ENCODE measurements around the gene OR10X1.

Gene OR10X1

DNA sequence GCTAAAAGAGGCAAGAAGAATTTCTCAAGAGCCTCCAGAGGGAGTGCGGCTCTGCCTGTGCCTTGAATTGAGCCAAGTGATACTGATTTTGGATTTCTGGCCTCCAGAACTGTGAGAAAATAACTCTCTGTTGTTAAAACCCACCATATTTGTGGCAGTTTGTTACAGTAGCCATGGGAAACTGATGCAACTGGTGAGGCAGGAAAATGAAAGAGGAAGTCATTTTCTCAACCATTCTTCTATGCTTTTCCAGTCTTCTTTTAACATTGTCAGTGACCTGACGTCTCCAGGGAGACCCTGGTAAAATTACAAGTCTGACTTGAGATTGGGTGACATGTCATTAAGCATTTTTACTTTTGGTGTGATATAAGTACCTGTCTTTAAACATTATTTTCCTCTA, 15.1 kb downstream of the OR10X1 start:
- peaks cover 9% of the 10 kb centered on the region for H3K27me3 ChIP-seq (ENCODE audit: insufficient read depth, low read length, poor library complexity)
- DNase-seq (peak; percentile 8), ATAC-seq (ENCODE audit: insufficient read depth, low read depth) (peak; percentile 60)
- H3K79me2 ChIP-seq (ENCODE audit: insufficient read depth, low read length): no peaks in the 10 kb centered on the region
- no peaks in the 10 kb centered on the region for H3K36me3 ChIP-seq (ENCODE audit: insufficient read depth, low read length)
- no peak overlapping the region for H3K4me2 ChIP-seq (ENCODE audit: insufficient read depth, low read length)
- H3K4me1 ChIP-seq (ENCODE audit: insufficient read depth, low read length): peaks cover 6% of the 10 kb centered on the region
- TF ChIP-seq, protein P1, sequence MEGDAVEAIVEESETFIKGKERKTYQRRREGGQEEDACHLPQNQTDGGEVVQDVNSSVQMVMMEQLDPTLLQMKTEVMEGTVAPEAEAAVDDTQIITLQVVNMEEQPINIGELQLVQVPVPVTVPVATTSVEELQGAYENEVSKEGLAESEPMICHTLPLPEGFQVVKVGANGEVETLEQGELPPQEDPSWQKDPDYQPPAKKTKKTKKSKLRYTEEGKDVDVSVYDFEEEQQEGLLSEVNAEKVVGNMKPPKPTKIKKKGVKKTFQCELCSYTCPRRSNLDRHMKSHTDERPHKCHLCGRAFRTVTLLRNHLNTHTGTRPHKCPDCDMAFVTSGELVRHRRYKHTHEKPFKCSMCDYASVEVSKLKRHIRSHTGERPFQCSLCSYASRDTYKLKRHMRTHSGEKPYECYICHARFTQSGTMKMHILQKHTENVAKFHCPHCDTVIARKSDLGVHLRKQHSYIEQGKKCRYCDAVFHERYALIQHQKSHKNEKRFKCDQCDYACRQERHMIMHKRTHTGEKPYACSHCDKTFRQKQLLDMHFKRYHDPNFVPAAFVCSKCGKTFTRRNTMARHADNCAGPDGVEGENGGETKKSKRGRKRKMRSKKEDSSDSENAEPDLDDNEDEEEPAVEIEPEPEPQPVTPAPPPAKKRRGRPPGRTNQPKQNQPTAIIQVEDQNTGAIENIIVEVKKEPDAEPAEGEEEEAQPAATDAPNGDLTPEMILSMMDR (IDR thresholded peaks at IDR 0.05; ENCODE audit: borderline replicate concordance, extremely low read depth, low read length, poor library complexity, severe bottlenecking): no peak
- no peak for TF ChIP-seq EZH2 (IDR thresholded peaks at IDR 0.05; ENCODE audit: borderline replicate concordance, low read depth, low read length, severe bottlenecking)
- H4K20me1 ChIP-seq (ENCODE audit: insufficient read depth, low read length): no peaks in the 10 kb centered on the region
- H3K4me3 ChIP-seq (ENCODE audit: low read depth in 1 of 2, low read length in 2 of 2): no peak overlapping the region
- peak overlapping the region; percentile 4; the same call in 1 of the 2 replicates for H2AFZ ChIP-seq (ENCODE audit: low read depth, low read length)
- H3K9me3 ChIP-seq (ENCODE audit: insufficient read depth, low read length, severe bottlenecking): no peaks in the 10 kb centered on the region
- H3K27ac ChIP-seq (ENCODE audit: low read length): no peak overlapping the region
- H3K9ac ChIP-seq (ENCODE audit: low read depth, low read length): no peak overlapping the region

- Histone ChIP-seq H3K79me2 (ENCODE audit: insufficient read depth, low read length) (no peaks in the 10 kb centered on the region), H3K4me3 (ENCODE audit: low read depth in 1 of 2, low read length in 2 of 2) (no peak overlapping the region), H3K9ac (ENCODE audit: low read depth, low read length) (no peak overlapping the region), H3K27me3 (ENCODE audit: insufficient read depth, low read length, poor library complexity) (peaks cover 5% of the 10 kb centered on the region), H3K9me3 (ENCODE audit: insufficient read depth, low read length, severe bottlenecking) (no peaks in the 10 kb centered on the region), H3K4me1 (ENCODE audit: insufficient read depth, low read length) (peaks cover 6% of the 10 kb centered on the region), H3K36me3 (ENCODE audit: insufficient read depth, low read length) (no peaks in the 10 kb centered on the region), H2AFZ (ENCODE audit: low read depth, low read length) (no peak overlapping the region), H3K27ac (ENCODE audit: low read length) (no peak overlapping the region), H3K4me2 (ENCODE audit: insufficient read depth, low read length) (no peak overlapping the region), H4K20me1 (ENCODE audit: insufficient read depth, low read length) (no peaks in the 10 kb centered on the region)
- TF ChIP-seq EZH2 (IDR thresholded peaks at IDR 0.05; ENCODE audit: borderline replicate concordance, low read depth, low read length, severe bottlenecking): no peak
- TF ChIP-seq, protein P1 (IDR thresholded peaks at IDR 0.05; ENCODE audit: borderline replicate concordance, extremely low read depth, low read length, poor library complexity, severe bottlenecking): no peak
- ATAC-seq (ENCODE audit: insufficient read depth, low read depth) (no peak), DNase-seq (no peak)
Measured at GRCh38 chr1:158563853-158564252, 15.8 kb downstream of the OR10X1 start.

DNA sequence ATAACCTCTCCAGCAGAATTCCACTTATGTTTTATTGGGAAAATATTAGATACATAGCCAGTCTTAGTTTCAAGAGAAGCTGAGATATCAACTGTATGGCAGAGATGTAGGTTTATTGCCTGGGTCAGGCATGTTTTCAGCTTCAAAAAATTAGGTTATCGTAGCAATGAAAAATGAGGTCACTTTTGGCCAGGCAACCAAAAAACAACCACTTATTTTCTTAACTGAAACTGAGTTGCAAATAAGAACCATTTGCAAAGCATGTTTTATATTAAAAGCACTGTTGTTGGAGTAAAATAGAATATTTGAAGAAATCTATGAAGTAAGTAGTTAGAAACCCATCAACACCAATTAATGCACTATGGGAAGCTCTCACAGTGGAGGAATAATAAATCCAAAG, 20.0 kb downstream of the OR10X1 start:
- TF ChIP-seq EZH2 (IDR thresholded peaks at IDR 0.05; ENCODE audit: borderline replicate concordance, low read depth, low read length, severe bottlenecking): no peak
- TF ChIP-seq, protein P1 (IDR thresholded peaks at IDR 0.05; ENCODE audit: borderline replicate concordance, extremely low read depth, low read length, poor library complexity, severe bottlenecking): no peak
- Histone ChIP-seq H3K36me3 (ENCODE audit: insufficient read depth, low read length) (no peaks in the 10 kb centered on the region), H3K4me1 (ENCODE audit: insufficient read depth, low read length) (peaks cover 4% of the 10 kb centered on the region), H3K4me2 (ENCODE audit: insufficient read depth, low read length) (no peak overlapping the region), H4K20me1 (ENCODE audit: insufficient read depth, low read length) (no peaks in the 10 kb centered on the region), H3K9ac (ENCODE audit: low read depth, low read length) (no peak overlapping the region), H2AFZ (ENCODE audit: low read depth, low read length) (no peak overlapping the region), H3K27me3 (ENCODE audit: insufficient read depth, low read length, poor library complexity) (no peaks in the 10 kb centered on the region), H3K27ac (ENCODE audit: low read length) (no peak overlapping the region), H3K4me3 (ENCODE audit: low read depth in 1 of 2, low read length in 2 of 2) (no peak overlapping the region), H3K79me2 (ENCODE audit: insufficient read depth, low read length) (no peaks in the 10 kb centered on the region), H3K9me3 (ENCODE audit: insufficient read depth, low read length, severe bottlenecking) (no peaks in the 10 kb centered on the region)
- DNase-seq (no peak), ATAC-seq (ENCODE audit: insufficient read depth, low read depth) (no peak)

DNA sequence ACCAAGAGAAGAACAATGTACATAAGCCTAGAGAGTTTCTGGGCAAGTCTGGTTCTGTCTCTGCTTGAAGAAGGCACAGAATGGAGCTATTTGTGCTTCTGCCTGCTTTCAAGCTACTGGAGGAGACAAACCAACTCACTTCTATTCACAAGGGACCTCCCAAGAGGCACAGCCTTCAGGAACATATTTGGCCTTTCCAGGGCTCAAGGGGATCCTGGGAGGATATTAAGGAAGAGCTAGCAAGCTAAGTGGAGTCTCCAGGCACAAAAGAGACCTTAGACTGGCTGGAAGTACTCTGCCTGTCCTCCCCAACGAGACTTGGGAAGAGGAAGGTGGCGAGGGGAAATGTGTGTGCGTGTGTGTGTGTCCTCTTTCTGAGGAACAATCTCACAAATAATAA, 25.3 kb downstream of the OR10X1 start, which contains the start of gene OR6Y1:
TSS of gene OR6Y1 (minus strand) at position 54 of the 400 bp plus-strand sequence. CDS start 6,300 bp downstream, outside the sequence.
- Histone ChIP-seq H2AFZ (ENCODE audit: low read depth, low read length) (no peak within 1 kb of the TSS), H3K4me2 (ENCODE audit: insufficient read depth, low read length) (no peak within 1 kb of the TSS), H3K9ac (ENCODE audit: low read depth, low read length) (no peak within 1 kb of the TSS), H3K27ac (ENCODE audit: low read length) (no peak within 1 kb of the TSS), H3K9me3 (ENCODE audit: insufficient read depth, low read length, severe bottlenecking) (no peaks in the 10 kb centered on the region), H3K4me1 (ENCODE audit: insufficient read depth, low read length) (no peaks in the 10 kb centered on the region), H3K27me3 (ENCODE audit: insufficient read depth, low read length, poor library complexity) (peaks cover 9% of the 10 kb centered on the region), H3K36me3 (ENCODE audit: insufficient read depth, low read length) (no peaks in the 10 kb centered on the region), H4K20me1 (ENCODE audit: insufficient read depth, low read length) (no peaks in the 10 kb centered on the region), H3K79me2 (ENCODE audit: insufficient read depth, low read length) (no peaks in the 10 kb centered on the region), H3K4me3 (ENCODE audit: low read depth in 1 of 2, low read length in 2 of 2) (no peak within 1 kb of the TSS)
- TF ChIP-seq, protein P1 (IDR thresholded peaks at IDR 0.05; ENCODE audit: borderline replicate concordance, extremely low read depth, low read length, poor library complexity, severe bottlenecking): no peak
- no peak for DNase-seq
- ATAC-seq (ENCODE audit: insufficient read depth, low read depth): no peak
